ENCODE data around the gene MGAT3.
"Not testable (repeated sequence)": the region's sequence is repeated elsewhere in the genome, so short reads cannot be mapped to it uniquely, and the experiment has no call there.

MGAT3 gene

GRCh38 chr22:39494471-39495120 is 37.8 kb downstream of the MGAT3 start:
- DNase-seq = no peak

GRCh38 chr22:39496131-39496838 is 39.5 kb downstream of the MGAT3 start:
- DNase-seq = peak; percentile 72

GRCh38 chr22:39497429-39497828 is 40.6 kb downstream of the MGAT3 start:
- no peak for DNase-seq

GRCh38 chr22:39498368-39498767 is 41.6 kb downstream of the MGAT3 start:
- no peak for DNase-seq

GRCh38 chr22:39498802-39499201 is 42.0 kb downstream of the MGAT3 start:
- no peak for DNase-seq

GRCh38 chr22:39500101-39500500 is 43.3 kb downstream of the MGAT3 start:
- DNase-seq = no peak

- no peak for DNase-seq
Measured at GRCh38 chr22:39501644-39502108, 44.9 kb downstream of the MGAT3 start.

GRCh38 chr22:39502109-39502788 is 45.4 kb downstream of the MGAT3 start, which contains the start of gene MIEF1:
Gene MIEF1 (plus strand): TSS chr22:39502290. CDS start chr22:39511295, 9,005 bp downstream.
- DNase-seq = peak; percentile 95

- no peak for DNase-seq
Measured at GRCh38 chr22:39502789-39503409, 46.1 kb downstream of the MGAT3 start.

- DNase-seq = no peak
Measured at GRCh38 chr22:39503630-39504029, 46.8 kb downstream of the MGAT3 start.

GRCh38 chr22:39504071-39504470 is 47.3 kb downstream of the MGAT3 start:
- no peak for DNase-seq

- not testable (repeated sequence) for DNase-seq
Measured at GRCh38 chr22:39507021-39507420, 50.2 kb downstream of the MGAT3 start.

GRCh38 chr22:39508393-39508792 is 51.6 kb downstream of the MGAT3 start:
- no peak for DNase-seq

GRCh38 chr22:39510529-39511149 is 53.8 kb downstream of the MGAT3 start:
- DNase-seq = no peak

GRCh38 chr22:39511226-39511625 is 54.4 kb downstream of the MGAT3 start:
- DNase-seq = no peak

GRCh38 chr22:39512026-39512425 is 55.2 kb downstream of the MGAT3 start:
- no peak for DNase-seq

- no peak for DNase-seq
Measured at GRCh38 chr22:39513791-39514190, 57.0 kb downstream of the MGAT3 start.

- DNase-seq = peak; percentile 68
Measured at GRCh38 chr22:39514373-39514973, 57.7 kb downstream of the MGAT3 start.

GRCh38 chr22:39515266-39516050 is 58.6 kb downstream of the MGAT3 start:
- no peak for DNase-seq

- no peak for DNase-seq
Measured at GRCh38 chr22:39517470-39517869, 60.7 kb downstream of the MGAT3 start.

GRCh38 chr22:39518144-39518786 is 61.5 kb downstream of the MGAT3 start:
- DNase-seq = no peak

Measured in CD4-positive, alpha-beta T cell treated with Interleukin-17A for 4 hours (primary cell).